ENCODE measurements around the gene ITPKB. TPM values are rescaled to one million over a fixed set of nuclear protein-coding genes. Genes with fewer than 3 reads are reported as not detected.

ITPKB gene
- total and polyA plus RNA-seq, 7 donors, result 3.9 to 14.1 (median 8.9) TPM

- H3K4me1 ChIP-seq, result peaks cover 28% of the 10 kb centered on the region
- ATAC-seq, result peak; percentile 51 to 89 (median 86)
- H3K4me3 ChIP-seq, result no peak overlapping the region
- TF ChIP-seq, protein P1, sequence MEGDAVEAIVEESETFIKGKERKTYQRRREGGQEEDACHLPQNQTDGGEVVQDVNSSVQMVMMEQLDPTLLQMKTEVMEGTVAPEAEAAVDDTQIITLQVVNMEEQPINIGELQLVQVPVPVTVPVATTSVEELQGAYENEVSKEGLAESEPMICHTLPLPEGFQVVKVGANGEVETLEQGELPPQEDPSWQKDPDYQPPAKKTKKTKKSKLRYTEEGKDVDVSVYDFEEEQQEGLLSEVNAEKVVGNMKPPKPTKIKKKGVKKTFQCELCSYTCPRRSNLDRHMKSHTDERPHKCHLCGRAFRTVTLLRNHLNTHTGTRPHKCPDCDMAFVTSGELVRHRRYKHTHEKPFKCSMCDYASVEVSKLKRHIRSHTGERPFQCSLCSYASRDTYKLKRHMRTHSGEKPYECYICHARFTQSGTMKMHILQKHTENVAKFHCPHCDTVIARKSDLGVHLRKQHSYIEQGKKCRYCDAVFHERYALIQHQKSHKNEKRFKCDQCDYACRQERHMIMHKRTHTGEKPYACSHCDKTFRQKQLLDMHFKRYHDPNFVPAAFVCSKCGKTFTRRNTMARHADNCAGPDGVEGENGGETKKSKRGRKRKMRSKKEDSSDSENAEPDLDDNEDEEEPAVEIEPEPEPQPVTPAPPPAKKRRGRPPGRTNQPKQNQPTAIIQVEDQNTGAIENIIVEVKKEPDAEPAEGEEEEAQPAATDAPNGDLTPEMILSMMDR (IDR thresholded peaks at IDR 0.05), result no peak
- no peaks in the 10 kb centered on the region for H3K9me3 ChIP-seq
- H3K27ac ChIP-seq, result peak overlapping the region; percentile 23
- 23 to 30% (median 29%) methylated on average over 6 of the region's 6 CpGs for WGBS, 3 donors
- no peaks in the 10 kb centered on the region for H3K36me3 ChIP-seq (ENCODE audit: insufficient read depth in 1 of 2, low read depth in 1 of 2)
- no peaks in the 10 kb centered on the region for H3K27me3 ChIP-seq (ENCODE audit: insufficient read depth in 3 of 3, low read length in 2 of 3)
- intact Hi-C loops (cut with DNase I), result loop anchor here in 1 of 2 donors (5.0 kb wide), 1 partner anchor 41 kb away; no protein-coding TSS in a partner anchor
- no peak for DNase-seq
Observed at GRCh38 chr1:226708342-226708780, 30.7 kb downstream of the ITPKB start.

GRCh38 chr1:226706684-226707083, 32.4 kb downstream of the ITPKB start:
- Histone ChIP-seq H3K27me3 (ENCODE audit: insufficient read depth in 3 of 3, low read length in 2 of 3) (no peaks in the 10 kb centered on the region), H3K27ac (no peak overlapping the region), H3K4me1 (peaks cover 36% of the 10 kb centered on the region), H3K36me3 (ENCODE audit: insufficient read depth in 1 of 2, low read depth in 1 of 2) (no peaks in the 10 kb centered on the region), H3K4me3 (no peak overlapping the region), H3K9me3 (no peaks in the 10 kb centered on the region)
- ATAC-seq (no peak), DNase-seq (no peak)
- TF ChIP-seq, protein P1 (IDR thresholded peaks at IDR 0.05), result no peak
- WGBS, 3 donors, result 45 to 56% (median 49%) methylated on average over 4 of the region's 4 CpGs
- intact Hi-C loops (cut with DNase I), result loop anchor here in 1 of 2 donors (5.0 kb wide), 1 partner anchor 39 kb away; no protein-coding TSS in a partner anchor

DNA sequence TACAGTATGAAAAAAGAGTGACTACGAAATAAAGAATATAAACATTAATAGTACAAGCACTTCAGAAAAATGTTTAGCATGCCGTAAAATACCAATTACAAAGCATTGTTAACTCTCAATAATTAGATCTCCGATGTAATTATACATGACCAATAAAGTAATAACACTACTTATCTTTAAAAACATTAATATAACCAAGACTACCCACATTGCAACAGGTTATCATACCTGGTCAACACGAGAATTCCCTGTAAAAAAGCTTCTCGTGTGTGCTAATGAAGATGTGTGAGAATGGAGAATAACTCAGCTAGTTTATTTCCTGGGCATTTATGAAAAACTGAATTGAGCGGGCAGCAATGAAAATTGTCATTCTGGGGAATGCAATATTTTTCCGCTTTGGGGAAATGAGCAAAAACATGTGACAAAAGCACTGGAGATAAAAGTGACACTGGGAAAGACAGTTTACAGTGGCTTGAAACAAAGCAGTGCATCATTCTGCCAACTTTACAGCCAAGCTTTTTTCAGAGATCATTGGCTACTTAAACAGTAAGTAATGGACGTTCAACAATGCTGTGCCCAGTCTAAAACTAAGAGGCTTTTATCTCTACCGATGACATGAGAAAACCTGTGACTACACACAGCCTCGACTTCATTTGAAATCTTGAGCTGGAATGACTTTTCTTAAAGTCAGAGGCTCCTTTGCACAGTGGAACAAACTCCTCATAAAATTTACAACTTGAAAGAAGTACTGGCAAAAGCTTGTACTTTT, 34.7 kb downstream of the ITPKB start:
- Histone ChIP-seq H3K4me3 (peak overlapping the region; percentile 84), H3K27ac (peak overlapping the region; percentile 99), H3K9me3 (no peaks in the 10 kb centered on the region), H3K4me1 (peaks cover 38% of the 10 kb centered on the region), H3K36me3 (ENCODE audit: insufficient read depth in 1 of 2, low read depth in 1 of 2) (no peaks in the 10 kb centered on the region), H3K27me3 (ENCODE audit: insufficient read depth in 3 of 3, low read length in 2 of 3) (no peaks in the 10 kb centered on the region)
- no peak for ATAC-seq
- DNase-seq, result no peak
- TF ChIP-seq, protein P1 (IDR thresholded peaks at IDR 0.05), result no peak
- intact Hi-C loops (cut with DNase I), result loop anchor here (5.0 kb wide), 1 partner anchor 33 kb away; the partner anchor contains the start of gene ITPKB (in 2 of the 2)
- 77 to 78% (median 78%) methylated on average over 10 of the region's 10 CpGs for WGBS, 3 donors

GRCh38 chr1:226702957-226703831, 35.9 kb downstream of the ITPKB start:
- TF ChIP-seq, protein P1 (IDR thresholded peaks at IDR 0.05), result no peak
- 0 to 1% (median 1%) methylated on average over 49 to 62 of the region's 62 CpGs for WGBS, 3 donors
- Histone ChIP-seq H3K9me3 (no peaks in the 10 kb centered on the region), H3K27me3 (ENCODE audit: insufficient read depth in 3 of 3, low read length in 2 of 3) (no peaks in the 10 kb centered on the region), H3K4me1 (peaks cover 42% of the 10 kb centered on the region), H3K4me3 (peak overlapping the region; percentile 84), H3K36me3 (ENCODE audit: insufficient read depth in 1 of 2, low read depth in 1 of 2) (no peaks in the 10 kb centered on the region), H3K27ac (peak overlapping the region; percentile 99)
- ATAC-seq (peak; percentile 82 to 88 (median 87)), DNase-seq (peak; percentile 81 to 88)
- intact Hi-C loops (cut with DNase I), result loop anchor here (2.0 to 5.0 kb wide), 3 partner anchors 24 to 40 kb away; partner anchors contain the start of gene ITPKB (in 2 of the 2)

Data from psoas muscle (tissue), 8 donors.